HCT116 (cell line): ENCODE data around the gene MAGEC2.

Experiments used
- CTCF ChIP-seq, 3 experiments: fragments of 200-600 bp in 1 of 3; sonication (generic) in 1 of 3; IDR thresholded peaks in 2 of 3; conservative IDR thresholded peaks in 1 of 3; 2 replicates each; pipeline ENCODE4 v1.5.1; 2012 to 2017; ENCODE audit warnings: low read depth in 2 of 3, low read length in 2 of 3, antibody characterized with exemption in 1 of 3, borderline replicate concordance in 1 of 3, control low read depth in 1 of 3, mild to moderate bottlenecking in 1 of 3, mixed read lengths in 1 of 3, mixed run types in 1 of 3, moderate library complexity in 1 of 3; ENCODE audit not compliant: insufficient read depth in 1 of 3
- EZH2phosphoT487 ChIP-seq: fragments of 200-600 bp; IDR thresholded peaks from 2 replicates; pipeline ENCODE4 v1.6.1; 2018; ENCODE audit warnings: antibody characterized with exemption, borderline replicate concordance
- POLR2A ChIP-seq: IDR thresholded peaks from 2 replicates; pipeline ENCODE4 v1.7.0; 2011; ENCODE audit warnings: borderline replicate concordance; ENCODE audit not compliant: insufficient read depth, insufficient read length; ENCODE audit errors: extremely low read depth

- TF ChIP-seq CTCF (IDR thresholded peaks at IDR 0.05 in 2 of 3, conservative IDR thresholded peaks at IDR 0.05 in 1 of 3; ENCODE audit: borderline replicate concordance in 1 of 3, insufficient read depth in 1 of 3, low read depth in 2 of 3, low read length in 2 of 3) (no peak), POLR2A (no peak), EZH2phosphoT487 (no peak)
Measured at GRCh38 chrX:142156567-142156966, 48.5 kb downstream of the MAGEC2 start.
